ENCODE data around the gene NSMCE4A. TPM values are rescaled to one million over a fixed set of nuclear protein-coding genes. Genes with fewer than 3 reads are reported as not detected.
"Not testable (repeated sequence)": the region's sequence is repeated elsewhere in the genome, so short reads cannot be mapped to it uniquely, and the experiment has no call there.

NSMCE4A gene
- polyA plus RNA-seq, 3 donors from 2014 or later = 38.5 to 79.6 (median 48.7) TPM

DNA sequence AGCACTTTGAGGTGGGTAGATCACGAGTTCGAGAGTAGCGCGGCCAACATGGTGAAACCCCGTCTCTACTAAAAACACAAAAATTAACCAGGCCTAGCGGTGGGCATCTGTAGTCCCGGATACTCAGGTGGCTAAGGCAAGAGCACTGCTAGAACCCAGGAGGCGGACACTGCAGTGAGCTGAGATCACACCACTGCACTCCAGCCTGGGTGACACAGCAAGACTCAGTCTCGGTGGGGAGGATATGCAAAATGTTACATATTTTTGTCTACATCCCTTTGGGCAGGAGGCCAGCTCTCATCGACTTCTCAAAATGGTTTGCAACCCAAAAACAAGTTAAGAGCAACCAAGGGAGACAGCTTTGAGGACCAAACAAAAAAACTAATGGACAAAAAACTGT, 55.4 kb downstream of the NSMCE4A start:
- Mint-ChIP-seq H3K4me1 (peaks cover 3 to 16% of the 10 kb centered on the region in 2 donors), H3K4me3 (no peak overlapping the region), H3K27me3 (ENCODE audit: low read depth in 3 of 3) (no peaks in the 10 kb centered on the region), H3K27ac (peak overlapping the region in 1 of 6 donors; percentile 40), H3K36me3 (peaks cover 15 to 16% (median 15%) of the 10 kb centered on the region in 3 donors), H3K9me3 (no peaks in the 10 kb centered on the region)
- no peak for DNase-seq

DNA sequence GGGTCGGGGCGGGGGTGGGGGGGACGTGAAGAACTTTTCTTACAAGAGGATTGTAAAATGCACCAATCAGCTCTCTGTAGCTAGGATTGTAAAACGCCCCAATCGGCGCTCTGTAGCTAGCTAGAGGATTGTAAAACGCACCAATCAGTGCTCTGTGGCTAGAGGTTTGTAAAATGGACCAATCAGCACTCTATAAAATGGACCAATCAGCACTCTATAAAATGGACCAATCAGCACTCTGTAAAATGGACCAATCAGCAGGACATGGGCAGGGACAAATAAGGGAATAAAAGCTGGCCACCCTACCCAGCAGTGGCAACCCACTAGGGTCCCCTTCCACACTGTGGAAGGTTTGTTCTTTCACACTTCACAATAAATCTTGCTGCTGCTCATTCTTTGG, 56.2 kb downstream of the NSMCE4A start:
- not testable (repeated sequence) for H3K27ac Mint-ChIP-seq; DNase-seq; H3K27me3 Mint-ChIP-seq (ENCODE audit: low read depth in 3 of 3); H3K4me3 Mint-ChIP-seq; H3K9me3 Mint-ChIP-seq
- H3K36me3 Mint-ChIP-seq = peaks cover 15 to 16% (median 15%) of the 10 kb centered on the region in 3 donors
- peaks cover 3 to 19% of the 10 kb centered on the region in 2 donors for H3K4me1 Mint-ChIP-seq

- DNase-seq = no peak
- Mint-ChIP-seq H3K4me1 (peaks cover 3 to 10% of the 10 kb centered on the region in 2 donors), H3K4me3 (no peak overlapping the region), H3K27ac (no peak overlapping the region), H3K36me3 (peaks cover 8 to 15% (median 12%) of the 10 kb centered on the region in 3 donors), H3K27me3 (ENCODE audit: low read depth in 3 of 3) (no peaks in the 10 kb centered on the region), H3K9me3 (no peaks in the 10 kb centered on the region)
Measured at GRCh38 chr10:121914661-121915060, 60.4 kb downstream of the NSMCE4A start.

- Mint-ChIP-seq H3K36me3 (peaks cover 4 to 18% (median 8%) of the 10 kb centered on the region in 3 donors), H3K27ac (no peak overlapping the region), H3K27me3 (ENCODE audit: low read depth in 3 of 3) (no peaks in the 10 kb centered on the region), H3K4me3 (no peak overlapping the region), H3K4me1 (peaks cover 0 to 10% of the 10 kb centered on the region in 2 donors), H3K9me3 (no peaks in the 10 kb centered on the region)
- no peak for DNase-seq
Measured at GRCh38 chr10:121911421-121911697, 63.7 kb downstream of the NSMCE4A start.

DNA sequence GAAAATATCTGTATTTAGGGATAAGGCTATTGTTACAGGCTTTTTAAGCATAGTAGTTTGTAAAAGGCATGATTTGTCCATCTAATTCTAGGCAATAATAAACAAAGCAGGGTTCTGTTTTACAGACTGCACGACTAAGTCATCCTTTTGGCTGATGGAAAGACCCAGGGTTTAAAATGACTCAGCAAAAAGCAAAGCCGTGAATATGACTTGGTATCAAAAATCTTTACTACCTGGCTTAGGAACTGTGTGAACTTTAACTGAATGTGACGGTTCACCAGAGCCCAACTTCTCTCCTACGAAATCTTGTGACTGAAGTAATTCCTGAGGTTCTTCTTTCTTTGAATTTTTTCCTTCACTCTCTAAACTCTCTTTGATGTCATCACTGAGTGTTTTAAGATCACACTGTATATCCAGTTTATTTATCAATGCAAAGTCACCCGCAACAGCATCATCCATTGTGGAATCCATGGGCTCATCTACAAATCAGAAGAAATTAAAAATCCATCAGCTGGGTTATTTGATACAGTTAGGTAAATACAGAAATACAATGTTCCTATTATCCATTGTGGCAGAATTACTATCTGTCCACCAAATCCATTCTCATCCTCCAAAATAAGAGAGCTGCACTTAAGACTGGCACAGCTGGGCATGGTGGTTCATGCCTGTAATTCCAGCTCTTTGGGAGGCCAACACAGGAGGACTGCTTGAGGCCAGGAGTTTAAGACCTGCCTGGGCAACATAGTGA, 64.2 kb downstream of the NSMCE4A start:
- no peak for DNase-seq
- peak overlapping the region in 2 of 6 donors; percentile 63 to 69 for H3K27ac Mint-ChIP-seq
- H3K36me3 Mint-ChIP-seq = peaks cover 4 to 18% (median 8%) of the 10 kb centered on the region in 3 donors
- H3K9me3 Mint-ChIP-seq = no peaks in the 10 kb centered on the region
- H3K4me3 Mint-ChIP-seq = no peak overlapping the region
- H3K4me1 Mint-ChIP-seq = peaks cover 0 to 10% of the 10 kb centered on the region in 2 donors
- no peaks in the 10 kb centered on the region for H3K27me3 Mint-ChIP-seq (ENCODE audit: low read depth in 3 of 3)

Other genes starting within 250 kb of the NSMCE4A start
- 10 to 100 TPM; 16.9 to 34.5 (median 32.9) TPM for gene ATE1, start 47.2 kb downstream of the NSMCE4A start, polyA plus RNA-seq
- not detected for gene TACC2, start 13.9 kb upstream of the NSMCE4A start, polyA plus RNA-seq